Neural cell (in vitro differentiated cells): ENCODE measurements around the gene RTP4. TPM values are rescaled to one million over a fixed set of nuclear protein-coding genes. Genes with fewer than 3 reads are reported as not detected.

Experiments used
- H2AFZ ChIP-seq: fragments of 200-600, 300-800 bp; sonication (generic), shearing (Covaris generic); 2 replicates; pipeline ENCODE4 v1.6.0; 2014; ENCODE audit warnings: low read depth, mild to moderate bottlenecking, antibody characterized with exemption, low read length, moderate library complexity
- H3F3A ChIP-seq: fragments of 200-600 bp; shearing (Covaris generic); 2 replicates; pipeline ENCODE4 v1.6.1; 2016; ENCODE audit warnings: mild to moderate bottlenecking, moderate library complexity, mixed read lengths, antibody characterized with exemption, low read length; ENCODE audit not compliant: insufficient read depth, poor library complexity, severe bottlenecking
- H3K27ac ChIP-seq: fragments of 200-600, 300-800 bp; sonication (generic), shearing (Covaris generic); 2 replicates; pipeline ENCODE4 v1.5.1; 2014; ENCODE audit warnings: mild to moderate bottlenecking, low read length, moderate library complexity
- H3K27me3 ChIP-seq: fragments of 300-800, 200-600 bp; sonication (generic), shearing (Covaris generic); 2 replicates; pipeline ENCODE4 v1.6.0; 2014; ENCODE audit warnings: mild to moderate bottlenecking, low read depth, low read length, moderate library complexity; ENCODE audit not compliant: insufficient read depth
- H3K36me3 ChIP-seq: fragments of 300-800, 200-600 bp; sonication (generic), shearing (Covaris generic); 2 replicates; pipeline ENCODE4 v1.5.1; 2014; ENCODE audit warnings: mild to moderate bottlenecking, antibody characterized with exemption, low read length, moderate library complexity; ENCODE audit not compliant: insufficient read depth
- H3K4me2 ChIP-seq: fragments of 300-800, 200-600 bp; sonication (generic), shearing (Covaris generic); 2 replicates; pipeline ENCODE4 v1.6.0; 2014; ENCODE audit warnings: mild to moderate bottlenecking, low read length
- H3K4me3 ChIP-seq: fragments of 300-800, 200-600 bp; sonication (generic), shearing (Covaris generic); 2 replicates; pipeline ENCODE4 v1.5.1; 2014; ENCODE audit warnings: mild to moderate bottlenecking, low read length, moderate library complexity
- H3K79me2 ChIP-seq: fragments of 200-600 bp; shearing (Covaris generic); replicated peaks from 2 replicates; pipeline ENCODE4 v1.6.0; 2014; ENCODE audit warnings: mild to moderate bottlenecking, low read length, moderate library complexity; ENCODE audit not compliant: insufficient read depth
- H3K9ac ChIP-seq: fragments of 300-800, 200-600 bp; sonication (generic), shearing (Covaris generic); 2 replicates; pipeline ENCODE4 v1.6.1; 2016; ENCODE audit warnings: mild to moderate bottlenecking, low read length, mixed read lengths
- H3K9me2 ChIP-seq: fragments of 200-600 bp; shearing (Covaris generic); 2 replicates; pipeline ENCODE4 v1.6.1; 2016; ENCODE audit warnings: mild to moderate bottlenecking, low read length, mixed read lengths; ENCODE audit not compliant: insufficient read depth
- H3K9me3 ChIP-seq: fragments of 200-600, 300-800 bp; sonication (generic), shearing (Covaris generic); 2 replicates; pipeline ENCODE4 v1.6.1; 2016; ENCODE audit warnings: mild to moderate bottlenecking, mixed run types, low read length, moderate library complexity, mixed read lengths
- H4K20me1 ChIP-seq: fragments of 200-600 bp; shearing (Covaris generic); 2 replicates; pipeline ENCODE4 v1.6.1; 2016; ENCODE audit warnings: mild to moderate bottlenecking, mixed run types; ENCODE audit not compliant: insufficient read depth
- EP300 ChIP-seq: fragments of 450-650 bp; conservative IDR thresholded peaks from 2 replicates; pipeline ENCODE4 v1.6.1; 2014; ENCODE audit warnings: antibody characterized with exemption, mild to moderate bottlenecking, moderate library complexity; ENCODE audit not compliant: poor library complexity, severe bottlenecking
- EZH2 ChIP-seq: fragments of 200-600, 300-800 bp; shearing (Covaris generic), sonication (generic); IDR thresholded peaks from 2 replicates; pipeline ENCODE4 v1.6.1; 2014; ENCODE audit warnings: antibody characterized with exemption, low read length, borderline replicate concordance, mild to moderate bottlenecking; ENCODE audit not compliant: insufficient read depth, poor library complexity, severe bottlenecking
- MXI1 ChIP-seq: fragments of 450-650 bp; conservative IDR thresholded peaks from 2 replicates; pipeline ENCODE4 v1.6.1; 2014; ENCODE audit warnings: antibody characterized with exemption, mild to moderate bottlenecking; ENCODE audit not compliant: poor library complexity, severe bottlenecking
- POLR2AphosphoS5 ChIP-seq: IDR thresholded peaks from 2 replicates; pipeline ENCODE4 v1.6.1; 2012
- RAD21 ChIP-seq: fragments of 450-650 bp; conservative IDR thresholded peaks from 2 replicates; pipeline ENCODE4 v1.6.1; 2014; ENCODE audit warnings: antibody characterized with exemption, mild to moderate bottlenecking, moderate library complexity
- REST ChIP-seq: IDR thresholded peaks from 2 replicates; pipeline ENCODE4 v1.6.1; 2012; ENCODE audit warnings: borderline replicate concordance
- SMC3 ChIP-seq: fragments of 450-650 bp; conservative IDR thresholded peaks from 2 replicates; pipeline ENCODE4 v1.6.1; 2014; ENCODE audit warnings: antibody characterized with exemption, mild to moderate bottlenecking, moderate library complexity; ENCODE audit not compliant: poor library complexity
- TAF1 ChIP-seq: IDR thresholded peaks from 2 replicates; pipeline ENCODE4 v1.6.1; 2012; ENCODE audit warnings: low read depth
- polyA plus RNA-seq: library from polyadenylated mRNA; depleted of rRNA; stranded (reverse); fragments of >200 nt; gene quantifications from 2 replicates; pipeline ENCODE4 v1.2.3, GENCODE V29; 2014
- TF ChIP-seq, protein P1 (sequence below): fragments of 450-650 bp; IDR thresholded peaks from 2 replicates; pipeline ENCODE4 v1.5.1; 2014; ENCODE audit warnings: antibody characterized with exemption, mild to moderate bottlenecking, moderate library complexity; ENCODE audit not compliant: poor library complexity, severe bottlenecking

RTP4 gene
- polyA plus RNA-seq, 1 donor from 2014 or later = not detected

DNA sequence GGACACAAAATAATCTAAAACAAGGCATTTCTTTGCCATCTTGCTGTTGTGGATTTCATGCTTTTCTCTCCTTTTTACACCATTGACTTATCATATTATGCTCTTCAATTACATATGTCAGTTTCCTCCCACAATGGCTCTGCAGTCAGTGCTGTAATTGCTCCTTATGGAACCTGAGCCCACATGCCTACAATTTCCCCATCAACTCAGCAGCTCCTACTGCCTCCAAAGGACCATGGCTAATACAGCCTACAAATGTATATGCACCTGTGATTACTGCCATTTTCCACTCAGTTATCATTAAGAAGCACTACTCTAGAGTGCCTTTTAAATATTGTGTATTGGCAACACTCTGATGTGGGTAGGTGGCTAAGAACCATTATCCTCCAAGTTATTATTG is 30.8 kb downstream of the RTP4 start:
- Histone ChIP-seq H3K27ac (peak overlapping the region; percentile 74), H3K4me3 (peak overlapping the region; percentile 1), H3K9me2 (no peaks in the 10 kb centered on the region), H2AFZ (no peak overlapping the region), H3K9ac (no peak overlapping the region), H3F3A (no peaks in the 10 kb centered on the region), H3K9me3 (no peaks in the 10 kb centered on the region), H3K4me2 (no peak overlapping the region), H3K79me2 (no peaks in the 10 kb centered on the region), H4K20me1 (no peaks in the 10 kb centered on the region), H3K36me3 (no peaks in the 10 kb centered on the region), H3K27me3 (no peaks in the 10 kb centered on the region)
- TF ChIP-seq, protein P1, sequence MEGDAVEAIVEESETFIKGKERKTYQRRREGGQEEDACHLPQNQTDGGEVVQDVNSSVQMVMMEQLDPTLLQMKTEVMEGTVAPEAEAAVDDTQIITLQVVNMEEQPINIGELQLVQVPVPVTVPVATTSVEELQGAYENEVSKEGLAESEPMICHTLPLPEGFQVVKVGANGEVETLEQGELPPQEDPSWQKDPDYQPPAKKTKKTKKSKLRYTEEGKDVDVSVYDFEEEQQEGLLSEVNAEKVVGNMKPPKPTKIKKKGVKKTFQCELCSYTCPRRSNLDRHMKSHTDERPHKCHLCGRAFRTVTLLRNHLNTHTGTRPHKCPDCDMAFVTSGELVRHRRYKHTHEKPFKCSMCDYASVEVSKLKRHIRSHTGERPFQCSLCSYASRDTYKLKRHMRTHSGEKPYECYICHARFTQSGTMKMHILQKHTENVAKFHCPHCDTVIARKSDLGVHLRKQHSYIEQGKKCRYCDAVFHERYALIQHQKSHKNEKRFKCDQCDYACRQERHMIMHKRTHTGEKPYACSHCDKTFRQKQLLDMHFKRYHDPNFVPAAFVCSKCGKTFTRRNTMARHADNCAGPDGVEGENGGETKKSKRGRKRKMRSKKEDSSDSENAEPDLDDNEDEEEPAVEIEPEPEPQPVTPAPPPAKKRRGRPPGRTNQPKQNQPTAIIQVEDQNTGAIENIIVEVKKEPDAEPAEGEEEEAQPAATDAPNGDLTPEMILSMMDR = no peak
- TF ChIP-seq REST = peak; percentile 72
- TF ChIP-seq TAF1 = peak; percentile 33
- peak; percentile 99 for TF ChIP-seq POLR2AphosphoS5
- peak; percentile 38 for TF ChIP-seq MXI1
- no peak for TF ChIP-seq EZH2
- TF ChIP-seq EP300 = peak; percentile 90

DNA sequence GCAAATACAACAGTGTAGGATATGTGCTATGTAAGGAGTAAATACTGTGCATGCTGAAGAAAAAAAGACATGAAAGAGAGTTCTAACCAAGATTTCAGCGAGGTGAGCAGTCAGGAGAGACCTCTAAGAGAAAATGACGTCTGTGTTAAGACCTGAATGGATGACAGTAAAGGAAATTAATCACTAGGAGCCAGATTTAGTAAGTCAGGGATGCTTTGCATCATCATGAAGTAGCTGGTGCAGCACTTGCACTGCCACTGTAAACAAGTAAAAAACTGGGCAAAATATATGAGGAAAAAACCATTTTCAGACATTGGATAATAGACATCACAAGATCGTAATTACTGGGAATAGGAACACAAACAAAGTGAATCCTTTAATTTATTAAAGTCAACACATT is 32.6 kb downstream of the RTP4 start:
- Histone ChIP-seq H3K9ac (no peak overlapping the region), H3K27ac (no peak overlapping the region), H3K4me3 (no peak overlapping the region), H3K79me2 (no peaks in the 10 kb centered on the region), H3K9me3 (no peaks in the 10 kb centered on the region), H2AFZ (no peak overlapping the region), H3K27me3 (no peaks in the 10 kb centered on the region), H3K4me2 (no peak overlapping the region), H3K9me2 (no peaks in the 10 kb centered on the region), H3F3A (no peaks in the 10 kb centered on the region), H4K20me1 (no peaks in the 10 kb centered on the region), H3K36me3 (no peaks in the 10 kb centered on the region)
- TF ChIP-seq REST (no peak), SMC3 (no peak), RAD21 (no peak), MXI1 (no peak), TAF1 (no peak), POLR2AphosphoS5 (no peak), EZH2 (no peak), EP300 (no peak)
- TF ChIP-seq, protein P1 = no peak
